Measurements from ENCODE around the gene GDPD4.
A peak's percentile ranks its signal among the peaks of the same experiment; 100 is the strongest.

The GDPD4 gene

DNA sequence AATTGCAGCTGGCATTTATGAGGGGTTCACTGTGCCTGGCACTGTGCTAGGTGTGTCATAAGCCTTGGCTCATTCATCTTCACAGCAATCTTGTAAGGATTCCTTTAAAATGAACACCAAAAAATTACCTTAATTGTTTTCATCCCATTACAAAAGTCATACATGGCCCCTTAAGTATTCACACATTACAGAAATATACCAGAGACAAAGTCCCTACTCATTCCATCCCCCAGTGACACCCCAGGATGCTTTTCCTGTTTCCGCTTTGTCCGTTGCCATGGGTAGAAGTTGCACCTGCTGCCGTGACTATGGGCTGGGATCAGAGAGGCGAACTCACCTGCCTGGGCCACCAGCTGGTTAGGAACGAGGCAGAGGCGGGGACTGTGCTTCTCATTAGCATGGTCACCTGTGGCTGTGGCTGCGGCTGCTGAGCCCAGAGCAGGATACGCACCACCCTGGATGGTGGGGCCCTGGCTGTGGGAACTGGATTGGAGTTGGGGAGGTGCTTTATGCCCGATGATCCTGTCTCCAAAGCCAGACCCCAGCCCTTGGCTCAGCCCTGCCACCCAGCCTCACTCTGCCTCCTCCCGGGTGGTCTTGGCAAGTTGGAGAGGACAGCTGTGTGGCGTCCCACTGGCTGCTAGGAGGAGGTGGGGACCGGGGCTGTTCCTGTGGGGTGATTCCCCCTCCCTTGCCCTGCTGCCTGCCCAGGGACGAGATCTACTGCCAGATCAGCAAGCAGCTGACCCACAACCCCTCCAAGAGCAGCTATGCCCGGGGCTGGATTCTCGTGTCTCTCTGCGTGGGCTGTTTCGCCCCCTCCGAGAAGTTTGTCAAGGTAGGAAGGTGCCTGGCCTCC, 112.6 kb downstream of the GDPD4 start:
- H3K27ac ChIP-seq = no peak overlapping the region
- TF ChIP-seq, protein P1, sequence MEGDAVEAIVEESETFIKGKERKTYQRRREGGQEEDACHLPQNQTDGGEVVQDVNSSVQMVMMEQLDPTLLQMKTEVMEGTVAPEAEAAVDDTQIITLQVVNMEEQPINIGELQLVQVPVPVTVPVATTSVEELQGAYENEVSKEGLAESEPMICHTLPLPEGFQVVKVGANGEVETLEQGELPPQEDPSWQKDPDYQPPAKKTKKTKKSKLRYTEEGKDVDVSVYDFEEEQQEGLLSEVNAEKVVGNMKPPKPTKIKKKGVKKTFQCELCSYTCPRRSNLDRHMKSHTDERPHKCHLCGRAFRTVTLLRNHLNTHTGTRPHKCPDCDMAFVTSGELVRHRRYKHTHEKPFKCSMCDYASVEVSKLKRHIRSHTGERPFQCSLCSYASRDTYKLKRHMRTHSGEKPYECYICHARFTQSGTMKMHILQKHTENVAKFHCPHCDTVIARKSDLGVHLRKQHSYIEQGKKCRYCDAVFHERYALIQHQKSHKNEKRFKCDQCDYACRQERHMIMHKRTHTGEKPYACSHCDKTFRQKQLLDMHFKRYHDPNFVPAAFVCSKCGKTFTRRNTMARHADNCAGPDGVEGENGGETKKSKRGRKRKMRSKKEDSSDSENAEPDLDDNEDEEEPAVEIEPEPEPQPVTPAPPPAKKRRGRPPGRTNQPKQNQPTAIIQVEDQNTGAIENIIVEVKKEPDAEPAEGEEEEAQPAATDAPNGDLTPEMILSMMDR (conservative IDR thresholded peaks at IDR 0.05) = peak; percentile 80
- no peak for TF ChIP-seq ZFX (IDR thresholded peaks at IDR 0.05)

DNA sequence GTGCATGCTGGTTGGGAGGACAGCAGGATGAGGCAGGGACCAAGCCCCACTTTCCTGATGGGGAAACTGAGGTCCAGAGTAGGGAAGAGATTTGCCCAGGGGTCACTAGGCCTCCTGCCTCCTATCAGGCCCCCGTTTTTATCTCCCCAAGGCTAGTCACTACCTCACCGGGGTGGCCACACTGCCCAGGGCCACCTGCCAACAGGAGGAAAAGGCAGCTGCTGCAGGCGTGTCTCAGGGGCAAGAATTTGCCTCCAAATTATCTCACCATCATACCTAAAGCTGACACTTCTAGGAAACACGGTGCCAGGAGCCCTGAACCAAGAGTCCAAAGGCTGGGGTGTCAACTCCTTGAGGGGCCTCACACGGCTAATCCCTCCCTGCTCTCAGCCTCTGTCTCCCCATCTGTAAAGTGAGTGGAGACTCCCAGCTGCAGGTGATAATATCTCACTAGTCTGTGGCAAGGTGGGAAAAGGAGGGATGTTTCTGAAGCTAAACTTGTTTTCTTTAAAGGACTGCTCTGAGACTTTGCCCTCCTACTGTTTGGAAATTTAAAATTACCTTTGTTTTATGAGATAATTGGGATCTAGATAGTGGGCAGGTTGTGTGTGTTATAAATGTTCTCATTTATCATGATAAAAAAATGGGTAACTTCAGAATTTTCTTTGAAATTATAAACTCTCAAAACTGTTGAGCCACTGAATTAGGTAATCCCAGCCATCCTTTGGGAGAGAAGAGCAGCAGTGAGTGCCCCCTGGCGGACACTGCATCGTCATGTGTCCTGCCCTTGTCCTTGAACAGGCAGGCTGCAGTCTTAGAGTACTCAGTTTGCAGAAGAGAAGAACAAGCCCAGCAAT, 113.5 kb downstream of the GDPD4 start:
- H3K27ac ChIP-seq = no peak overlapping the region
- TF ChIP-seq, protein P1 (conservative IDR thresholded peaks at IDR 0.05) = peak; percentile 96
- no peak for TF ChIP-seq ZFX (IDR thresholded peaks at IDR 0.05)

DNA sequence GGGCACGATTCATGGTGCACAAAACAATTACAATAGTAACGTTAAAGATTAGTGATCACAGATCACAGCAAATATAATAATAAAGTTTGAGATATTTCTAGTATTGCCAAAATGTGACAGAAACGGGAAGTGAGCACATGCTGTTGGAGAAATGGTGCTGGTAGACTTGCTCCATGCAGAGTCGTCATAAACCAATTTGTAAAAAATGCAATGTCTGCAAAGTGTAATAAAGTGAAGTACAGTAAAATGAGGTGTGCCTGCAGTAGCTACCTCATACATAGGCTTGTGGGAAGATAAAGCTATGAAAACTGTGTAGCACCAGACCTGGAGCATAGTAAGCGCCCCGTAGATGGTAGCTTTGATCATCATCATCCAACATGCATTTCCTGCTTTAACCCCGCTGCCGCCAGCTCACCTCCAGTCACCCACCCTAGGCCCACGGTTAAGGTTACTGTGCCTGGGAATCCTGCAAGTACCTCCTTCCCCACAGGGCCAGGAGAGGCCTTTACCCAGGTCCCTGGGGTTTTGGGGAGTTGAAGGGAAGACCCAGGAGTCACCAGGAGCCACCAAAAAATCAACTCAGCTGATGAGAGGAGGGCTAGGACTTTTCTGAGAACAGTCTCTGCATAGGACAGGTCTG, 114.3 kb downstream of the GDPD4 start:
- no peak overlapping the region for H3K27ac ChIP-seq
- TF ChIP-seq, protein P1 (conservative IDR thresholded peaks at IDR 0.05) = no peak
- TF ChIP-seq ZFX (IDR thresholded peaks at IDR 0.05) = no peak

DNA sequence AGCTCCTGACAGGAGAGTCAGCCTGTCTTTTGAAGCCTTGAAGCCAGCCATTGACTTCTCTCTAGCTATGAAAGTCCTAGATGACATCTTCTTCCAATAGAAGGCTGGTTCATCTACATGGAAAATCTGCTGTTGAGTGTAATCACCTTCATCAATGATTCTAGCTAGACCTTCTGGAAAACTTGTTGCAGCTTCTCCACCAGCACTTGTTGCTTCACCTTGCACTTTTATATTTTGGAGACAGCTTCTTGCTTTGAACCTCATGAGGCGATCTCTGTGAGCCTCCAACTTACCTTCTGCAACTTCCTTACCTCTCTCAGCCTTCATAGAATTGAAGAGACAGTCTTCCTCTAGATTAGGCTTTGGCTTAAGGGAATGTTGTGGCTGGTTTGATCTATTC, 115.2 kb downstream of the GDPD4 start:
- H3K27ac ChIP-seq = no peak overlapping the region
- TF ChIP-seq, protein P1 (conservative IDR thresholded peaks at IDR 0.05) = no peak
- TF ChIP-seq ZFX (IDR thresholded peaks at IDR 0.05) = no peak

DNA sequence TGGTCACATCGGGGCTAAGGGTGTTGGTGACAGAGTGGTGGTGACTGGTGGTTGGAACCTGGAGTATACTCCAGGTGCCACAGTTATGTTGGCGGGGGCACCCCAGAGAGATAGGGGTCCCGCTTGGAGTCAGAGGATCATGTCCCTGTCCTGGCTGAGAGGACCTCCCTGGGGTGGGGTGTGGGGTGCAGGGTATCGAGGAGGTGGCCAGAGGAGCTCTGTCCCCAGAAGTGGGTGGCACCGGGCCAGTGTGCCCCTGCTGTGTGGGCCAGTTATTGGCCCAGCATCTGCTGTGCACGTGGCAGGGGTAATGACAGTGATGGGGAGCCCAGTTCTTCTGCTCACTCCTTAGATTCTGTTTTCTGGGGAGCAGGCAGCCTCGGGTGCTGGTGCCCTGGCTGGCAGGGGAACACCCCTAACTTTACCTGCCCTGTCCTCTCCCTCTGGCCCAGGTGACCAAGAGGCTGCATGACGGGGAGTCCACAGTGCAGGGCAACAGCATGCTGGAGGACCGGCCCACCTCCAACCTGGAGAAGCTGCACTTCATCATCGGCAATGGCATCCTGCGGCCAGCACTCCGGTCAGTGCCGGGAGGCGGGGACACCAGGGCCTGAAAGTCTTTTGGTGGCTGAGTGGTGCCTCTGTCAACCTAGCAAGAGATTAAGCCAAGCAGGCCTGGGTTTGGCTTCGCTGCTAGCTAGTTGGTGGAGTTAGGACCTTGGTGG, 117.2 kb downstream of the GDPD4 start:
- TF ChIP-seq, protein P1 (conservative IDR thresholded peaks at IDR 0.05) = no peak
- no peak for TF ChIP-seq ZFX (IDR thresholded peaks at IDR 0.05)
- H3K27ac ChIP-seq = no peak overlapping the region

DNA sequence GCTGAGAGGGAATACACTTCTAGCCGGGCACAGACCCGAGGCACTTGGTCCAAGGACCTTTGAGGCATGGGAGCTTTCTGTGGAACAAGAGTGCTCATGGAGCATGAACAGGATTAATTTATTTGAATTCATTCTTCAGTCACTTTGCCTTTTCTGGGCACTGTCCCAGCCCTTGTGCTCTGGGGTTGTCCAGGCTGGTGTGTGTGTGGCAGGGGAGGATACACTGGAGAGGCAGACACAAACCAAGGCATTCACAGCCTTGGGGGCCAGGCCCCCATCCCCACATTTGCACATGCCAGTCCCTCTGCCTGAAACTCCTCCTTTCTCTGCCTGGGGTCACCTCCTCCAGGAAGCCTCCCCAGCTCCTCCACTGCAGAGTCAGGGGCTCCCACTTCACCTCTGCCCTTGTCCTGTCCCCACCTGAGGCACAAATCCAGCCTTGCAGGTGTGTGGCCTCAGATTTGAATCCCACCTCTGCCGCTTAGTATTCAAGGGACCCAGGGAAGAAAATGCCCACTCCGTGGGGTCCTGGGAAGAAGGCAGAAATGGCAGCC, 118.0 kb downstream of the GDPD4 start:
- TF ChIP-seq ZFX (IDR thresholded peaks at IDR 0.05) = no peak
- H3K27ac ChIP-seq = no peak overlapping the region
